ENCODE measurements around the gene MCF2L.
A peak's percentile ranks its signal among the peaks of the same experiment; 100 is the strongest.

Gene MCF2L

DNA sequence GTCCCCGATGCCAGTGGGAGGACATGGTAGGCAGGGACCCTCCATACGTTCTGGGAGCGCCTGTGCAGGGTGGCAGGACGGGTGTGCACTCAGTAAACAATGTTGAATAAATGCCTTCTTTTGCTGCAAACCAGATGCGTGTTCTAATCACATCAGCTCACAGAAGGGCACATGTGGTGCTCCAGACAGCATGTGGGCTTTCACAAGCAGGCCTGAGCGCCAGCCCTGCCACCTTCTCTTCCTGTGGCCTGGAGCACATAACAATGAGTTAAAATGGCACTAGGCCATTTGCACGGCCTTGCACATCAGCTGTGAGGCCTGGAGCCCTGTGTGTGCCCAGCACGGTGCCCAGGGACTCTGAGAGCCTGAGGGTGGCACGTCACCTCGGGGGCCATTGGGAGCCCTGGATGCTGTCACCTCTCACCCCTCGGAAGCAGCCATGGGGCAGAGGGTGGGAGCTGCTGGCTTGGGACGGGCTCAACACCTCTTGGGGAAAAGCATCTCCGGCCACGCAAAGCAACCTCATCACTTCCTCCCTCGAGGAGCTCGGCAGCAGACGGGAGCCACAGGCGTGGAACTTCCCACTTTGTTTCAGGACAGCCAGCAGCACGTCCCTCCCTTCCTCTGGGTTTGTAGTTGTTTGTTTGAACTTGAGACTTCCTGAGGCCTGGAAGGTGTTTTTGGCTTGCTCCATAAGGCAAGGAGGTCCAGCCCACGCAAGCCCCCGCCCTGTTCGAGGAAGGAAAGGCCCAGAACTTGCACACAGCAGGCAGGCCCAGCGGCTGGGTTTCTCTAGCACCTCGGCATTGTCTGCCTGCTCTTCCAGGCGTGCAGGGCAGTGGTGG is 9.8 kb downstream of the MCF2L start:
- DNase-seq (ENCODE audit: low spot score): no peak

GRCh38 chr13:112979406-112979902 is 10.4 kb downstream of the MCF2L start:
- no peak for DNase-seq (ENCODE audit: low spot score)

- DNase-seq (ENCODE audit: low spot score): no peak
Observed at GRCh38 chr13:112980434-112980833, 11.4 kb downstream of the MCF2L start.

GRCh38 chr13:112981451-112981850 is 12.4 kb downstream of the MCF2L start:
- no peak for DNase-seq (ENCODE audit: low spot score)

- no peak for DNase-seq (ENCODE audit: low spot score)
Observed at GRCh38 chr13:112982281-112983041, 13.4 kb downstream of the MCF2L start.

- no peak for DNase-seq (ENCODE audit: low spot score)
Observed at GRCh38 chr13:112983042-112983305, 14.0 kb downstream of the MCF2L start.

DNA sequence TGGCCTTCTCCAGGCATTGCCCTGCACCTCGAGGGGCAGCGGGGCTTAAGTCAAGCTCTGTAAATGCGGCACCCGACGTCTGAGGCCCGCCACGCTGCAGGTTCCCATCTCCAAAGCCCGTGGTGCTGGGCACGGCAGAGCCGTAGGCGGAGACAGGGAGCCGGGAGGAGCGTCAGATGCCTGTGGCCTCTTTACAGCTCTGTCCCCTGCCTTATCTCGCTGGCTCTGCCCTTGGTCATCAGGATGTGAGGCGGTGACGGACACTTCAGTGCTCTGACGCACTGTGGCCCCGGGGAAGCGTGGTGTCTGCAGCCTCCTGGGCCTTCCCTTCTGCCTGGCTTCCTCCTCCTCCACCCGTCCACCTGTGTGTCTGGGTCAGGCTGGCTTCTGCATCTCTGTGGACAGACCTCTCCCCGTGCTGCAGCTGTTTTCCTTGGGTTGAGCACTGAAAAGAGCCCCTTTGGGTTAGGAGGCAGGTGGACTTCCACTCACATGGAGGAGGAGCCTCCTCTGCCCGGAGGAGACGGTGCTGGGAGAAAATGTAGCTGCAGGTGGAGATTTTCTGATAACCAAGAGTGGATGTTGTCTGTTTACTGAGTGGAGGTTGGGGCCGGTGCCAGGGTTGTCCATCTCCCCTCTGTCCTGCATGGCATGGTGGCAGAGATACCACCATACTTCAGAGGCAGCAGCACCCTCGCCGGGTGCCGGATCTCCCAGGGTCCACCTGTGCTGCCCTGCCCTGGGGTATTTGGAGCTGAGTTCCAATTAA is 14.6 kb downstream of the MCF2L start:
- DNase-seq (ENCODE audit: low spot score): peak; percentile 48

- no peak for DNase-seq (ENCODE audit: low spot score)
Observed at GRCh38 chr13:112984501-112984900, 15.5 kb downstream of the MCF2L start.

- no peak for DNase-seq (ENCODE audit: low spot score)
Observed at GRCh38 chr13:112984954-112985802, 16.2 kb downstream of the MCF2L start.

GRCh38 chr13:112985803-112986408 is 16.9 kb downstream of the MCF2L start:
- DNase-seq (ENCODE audit: low spot score): no peak

DNA sequence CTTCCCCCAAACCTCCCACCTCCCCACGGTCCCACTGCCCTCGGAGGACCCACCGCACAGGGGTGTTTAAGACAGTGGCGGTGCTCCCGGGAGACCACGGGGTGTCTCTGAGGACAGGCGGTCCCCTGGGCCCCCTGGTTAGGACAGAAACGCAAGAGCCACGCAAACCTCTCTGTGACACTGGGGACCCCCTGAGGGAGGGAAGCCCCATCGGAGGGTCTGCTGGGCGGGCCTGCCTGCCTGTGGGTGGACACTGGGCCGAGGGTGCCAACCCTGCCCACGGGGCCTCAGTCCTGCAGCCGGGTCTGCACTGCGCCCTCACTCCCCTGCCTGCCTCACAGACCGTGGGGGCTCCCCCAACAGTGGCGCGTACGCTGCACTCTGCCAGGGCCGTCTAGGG is 17.5 kb downstream of the MCF2L start:
- DNase-seq (ENCODE audit: low spot score): no peak

DNA sequence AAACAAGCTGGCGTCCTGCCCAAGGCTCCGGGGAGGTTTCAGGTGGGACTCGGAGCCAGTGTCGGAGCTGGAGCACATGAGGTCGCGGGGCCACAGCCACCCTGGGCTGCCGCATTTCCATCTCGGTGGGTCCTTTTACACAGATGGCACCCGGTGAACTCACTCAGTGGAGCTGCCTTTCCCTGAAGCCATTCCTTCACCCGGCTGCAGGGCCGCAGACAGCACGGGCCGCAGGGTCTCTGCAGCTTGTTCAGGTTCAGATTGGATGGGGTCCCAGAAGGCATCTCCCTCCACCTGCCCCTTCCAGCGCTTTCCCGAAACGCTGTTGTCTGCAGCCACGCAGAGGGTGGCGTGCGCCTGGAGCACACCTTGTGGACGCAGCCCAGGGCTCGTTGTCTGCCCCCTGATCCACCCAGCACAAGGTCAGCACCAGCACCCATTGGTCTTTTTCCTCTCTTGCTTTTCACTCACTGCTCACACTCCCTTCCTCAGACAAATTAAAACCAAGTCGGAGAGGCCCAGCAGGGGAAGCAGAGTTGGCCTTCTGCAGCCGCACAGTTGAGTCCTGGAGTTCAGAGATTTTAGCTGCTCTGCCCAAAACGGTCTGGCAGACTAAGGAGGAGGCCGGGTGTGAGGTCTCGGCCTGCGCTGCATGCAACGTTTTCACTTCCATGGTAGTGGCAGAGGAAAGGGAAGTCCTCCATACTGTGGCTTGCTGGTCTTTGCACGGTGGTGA is 18.1 kb downstream of the MCF2L start:
- no peak for DNase-seq (ENCODE audit: low spot score)

GRCh38 chr13:112987682-112988024 is 18.6 kb downstream of the MCF2L start:
- no peak for DNase-seq (ENCODE audit: low spot score)

GRCh38 chr13:112990783-112991182 is 21.8 kb downstream of the MCF2L start:
- no peak for DNase-seq (ENCODE audit: low spot score)

DNA sequence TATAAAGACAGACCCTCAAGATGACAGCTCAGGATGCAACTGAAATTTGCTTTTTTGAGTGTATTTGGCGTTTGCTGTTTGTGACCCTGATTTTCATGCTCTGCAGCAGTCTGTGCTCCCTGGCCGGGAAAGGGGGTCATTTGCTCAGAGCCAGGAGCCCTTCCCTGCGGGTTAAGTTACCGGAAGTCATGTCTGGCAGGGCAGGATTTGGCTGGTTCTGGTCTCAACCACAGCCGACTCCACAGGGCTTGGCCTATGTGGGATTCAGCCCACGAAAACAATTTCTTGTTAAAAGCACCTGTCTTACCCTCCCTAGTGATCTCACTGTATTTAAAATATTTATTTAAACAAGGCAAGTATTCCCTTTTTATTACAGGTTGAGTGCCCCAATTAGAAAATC is 22.6 kb downstream of the MCF2L start:
- no peak for DNase-seq (ENCODE audit: low spot score)

DNA sequence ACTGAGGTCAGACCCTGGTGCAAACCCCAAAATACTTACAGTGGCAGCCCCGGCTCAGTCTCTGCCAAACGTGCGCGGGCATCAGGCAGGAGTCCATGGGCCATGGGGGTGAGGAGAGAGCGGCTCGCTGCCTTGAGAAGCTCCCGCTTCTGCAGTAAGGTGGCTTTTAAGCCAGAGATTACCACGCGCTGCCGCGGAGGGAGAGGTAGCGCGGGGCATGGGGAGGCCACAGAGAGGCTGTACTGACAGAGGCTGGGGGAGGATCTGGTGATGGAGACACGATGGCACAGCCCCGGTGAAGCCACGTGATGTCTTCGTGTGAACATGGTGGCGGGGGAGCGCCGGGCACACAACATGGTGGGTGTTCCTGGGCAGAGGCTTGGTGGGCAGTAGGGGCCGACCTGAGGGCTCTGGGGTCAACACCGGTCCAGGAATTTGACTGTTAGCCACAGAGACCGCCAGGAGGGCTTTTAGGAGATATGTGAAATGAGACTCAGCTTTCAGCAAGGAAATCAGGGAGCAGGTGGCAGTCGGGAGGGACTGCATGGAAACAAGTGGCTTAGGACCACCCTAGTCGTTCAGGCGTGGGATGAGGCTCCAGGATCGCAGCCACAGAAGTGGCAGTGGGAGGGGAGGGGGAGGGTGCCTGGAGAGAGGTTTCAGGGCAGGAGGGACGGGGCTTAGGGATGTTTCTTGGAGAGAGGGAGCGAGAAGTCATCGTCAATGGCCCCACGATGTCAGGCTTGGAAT is 24.1 kb downstream of the MCF2L start:
- DNase-seq (ENCODE audit: low spot score): no peak

GRCh38 chr13:112994084-112994780 is 25.2 kb downstream of the MCF2L start:
- DNase-seq (ENCODE audit: low spot score): no peak

DNA sequence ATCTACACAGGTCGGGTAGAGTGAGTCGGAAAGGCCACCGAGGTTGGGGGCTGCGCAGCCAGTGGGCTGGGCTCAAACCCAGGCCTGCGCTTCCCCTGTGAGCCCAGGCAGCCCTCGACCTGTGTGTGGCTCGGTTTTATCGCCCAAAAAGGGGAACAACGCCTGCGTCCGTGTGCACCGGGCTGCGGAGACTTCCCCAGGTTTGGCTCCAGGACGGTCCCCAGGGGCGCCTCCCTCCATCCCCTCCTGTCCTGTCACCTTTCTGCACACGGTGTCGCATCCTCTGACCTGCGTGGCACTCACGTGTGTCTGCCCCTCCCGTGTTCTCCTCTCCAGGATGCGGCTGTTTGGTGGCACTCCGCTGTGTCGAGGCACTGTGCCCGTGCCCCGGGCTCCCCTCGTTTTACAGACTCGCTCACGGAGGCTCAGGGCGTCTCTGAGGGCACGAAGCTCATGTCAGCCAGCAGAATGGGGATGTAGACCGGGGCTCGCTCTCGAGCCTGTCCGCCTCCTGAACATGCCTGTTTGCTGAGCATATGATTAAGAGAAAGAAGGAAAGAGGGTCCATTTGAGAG is 25.9 kb downstream of the MCF2L start:
- DNase-seq (ENCODE audit: low spot score): no peak
